HT1080 (cell line): ENCODE data around the gene CCNDBP1. TPM values are rescaled to one million over a fixed set of nuclear protein-coding genes. Genes with fewer than 3 reads are reported as not detected.
"Not testable (repeated sequence)": the region's sequence is repeated elsewhere in the genome, so short reads cannot be mapped to it uniquely, and the experiment has no call there.

ENCODE experiments used
- DNase-seq: peaks from one replicate; pipeline ENCODE4 v3.0.0-alpha.2; 2015; ENCODE audit warnings: low read depth
- total RNA-seq: library from RNA; depleted of rRNA; stranded (reverse); fragments of >200 nt; shearing (Covaris generic); gene quantifications from 2 replicates; pipeline ENCODE4 v1.2.3, GENCODE V29; 2014

The CCNDBP1 gene
- total RNA-seq, 1 experiment from 2014 or later: 41.6 TPM

- no peak for DNase-seq
Measured at GRCh38 chr15:43214592-43215295, 29.5 kb downstream of the CCNDBP1 start.

- DNase-seq: peak; percentile 72
Measured at GRCh38 chr15:43215961-43216360, 30.8 kb downstream of the CCNDBP1 start.

- no peak for DNase-seq
Measured at GRCh38 chr15:43218908-43219706, 33.9 kb downstream of the CCNDBP1 start.

GRCh38 chr15:43219929-43220928 is 35.0 kb downstream of the CCNDBP1 start:
- no peak for DNase-seq

- DNase-seq: no peak
Measured at GRCh38 chr15:43220991-43221403, 35.8 kb downstream of the CCNDBP1 start, which contains the start of gene EPB42. TSS of gene EPB42 (minus strand) at chr15:43221018. CDS start at chr15:43220825, 193 bp downstream.

GRCh38 chr15:43221422-43221821 is 36.2 kb downstream of the CCNDBP1 start:
- DNase-seq: no peak

GRCh38 chr15:43225201-43225949 is 40.2 kb downstream of the CCNDBP1 start:
- peak; percentile 55 for DNase-seq

- DNase-seq: not testable (repeated sequence)
Measured at GRCh38 chr15:43225950-43226255, 40.7 kb downstream of the CCNDBP1 start.

DNA sequence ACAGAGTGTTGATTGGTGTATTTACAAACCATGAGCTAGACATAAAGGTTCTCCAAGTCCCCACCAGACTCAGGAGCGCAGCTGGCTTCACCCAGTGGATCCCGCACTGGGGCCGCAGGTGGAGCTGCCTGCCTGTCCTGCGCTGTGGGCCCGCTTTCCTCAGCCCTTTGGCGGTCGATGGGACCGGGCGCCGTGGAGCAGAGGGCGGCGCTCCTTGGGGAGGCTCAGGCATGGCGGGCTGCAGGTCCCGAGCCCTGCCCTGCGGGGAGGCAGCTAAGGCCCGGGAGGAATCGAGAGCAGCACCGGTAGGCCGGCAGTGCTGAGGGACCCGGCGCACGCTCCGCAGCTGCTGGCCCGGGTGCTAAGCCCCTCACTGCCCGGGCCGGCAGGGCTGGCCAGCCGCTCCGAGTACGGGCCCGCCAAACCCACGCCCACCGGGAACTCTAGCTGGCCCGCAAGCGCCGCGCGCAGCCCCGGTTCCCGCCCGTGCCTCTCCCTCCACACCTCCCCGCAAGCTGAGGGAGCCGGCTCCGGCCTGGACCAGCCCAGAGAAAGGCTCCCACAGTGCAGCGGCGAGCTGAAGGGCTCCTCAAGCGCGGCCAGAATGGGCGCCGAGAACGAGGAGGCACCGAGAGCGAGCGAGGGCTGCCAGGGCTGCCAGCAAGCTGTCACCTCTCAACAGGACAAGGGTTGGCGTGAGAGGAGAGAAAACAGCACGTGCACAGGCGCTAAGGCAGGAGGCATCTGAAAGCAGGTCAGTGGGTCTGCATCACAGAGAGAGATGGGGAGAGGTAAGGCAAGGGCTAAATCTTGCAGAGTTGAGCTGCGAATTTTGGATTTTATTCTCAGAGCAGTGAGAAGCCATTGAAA is 41.5 kb downstream of the CCNDBP1 start:
- DNase-seq: no peak

DNA sequence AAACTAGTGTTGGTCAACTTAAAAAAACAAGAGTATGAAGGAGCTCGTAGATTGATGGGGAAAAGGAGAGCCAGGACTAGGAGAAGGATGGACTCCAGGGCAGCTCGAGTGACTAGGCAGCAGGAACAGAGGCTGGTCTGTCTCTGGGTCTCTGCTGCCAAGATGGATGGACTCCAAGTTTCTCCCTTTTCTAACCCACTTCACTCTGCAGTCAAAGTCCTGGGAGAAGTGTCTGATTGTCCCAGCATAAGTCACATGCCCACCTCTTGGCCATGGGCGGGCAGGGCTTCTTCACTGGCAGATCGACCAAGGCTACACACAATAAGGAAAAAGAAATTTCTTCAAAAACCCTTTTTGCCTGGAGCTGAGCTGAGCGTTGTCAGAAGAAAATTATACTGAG is 44.8 kb downstream of the CCNDBP1 start:
- DNase-seq: no peak

DNA sequence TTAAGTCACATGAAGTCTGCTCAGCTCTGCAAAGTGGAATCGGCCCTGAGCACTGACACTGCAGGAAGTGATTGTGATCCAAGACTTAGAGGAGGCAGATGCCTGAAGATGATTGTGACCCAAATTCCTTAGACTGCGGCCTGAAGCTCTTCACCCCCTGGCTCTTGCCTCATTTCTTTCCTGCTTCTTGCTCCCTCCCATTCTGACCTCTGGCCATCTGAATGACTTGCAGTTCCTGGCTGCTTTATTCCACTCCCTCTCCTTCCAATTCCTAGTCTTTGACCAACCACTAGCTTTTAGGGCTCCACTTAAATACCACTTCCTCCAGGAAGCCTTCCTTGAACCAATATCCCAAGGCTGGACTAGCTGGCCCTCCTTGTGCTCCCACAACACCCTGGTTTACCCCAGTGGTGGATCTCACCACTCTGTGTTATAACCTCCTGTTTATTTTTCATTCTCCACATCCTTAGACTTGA is 45.5 kb downstream of the CCNDBP1 start:
- DNase-seq: no peak

- DNase-seq: no peak
Measured at GRCh38 chr15:43232289-43232874, 47.2 kb downstream of the CCNDBP1 start.

DNA sequence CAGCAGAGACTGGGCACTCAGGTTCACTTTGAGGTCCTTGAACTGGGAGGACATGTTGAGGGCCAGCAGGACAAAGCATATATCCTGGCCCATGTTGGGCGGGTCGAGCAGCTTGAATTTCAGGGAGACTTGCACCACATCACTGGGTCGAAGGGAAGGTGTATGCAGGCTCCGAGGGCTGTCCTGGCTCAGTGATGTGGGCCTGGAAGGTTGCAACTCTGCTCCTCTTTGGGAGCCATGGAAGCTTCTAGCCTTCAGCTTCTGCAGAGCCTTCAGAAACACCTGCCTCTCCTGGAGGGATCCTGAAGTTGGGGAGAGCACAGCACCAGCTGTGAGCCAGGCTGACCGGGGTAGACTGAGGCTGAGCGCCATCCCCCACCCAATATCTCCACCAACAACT is 50.3 kb downstream of the CCNDBP1 start:
- no peak for DNase-seq

GRCh38 chr15:43237842-43238470 is 52.8 kb downstream of the CCNDBP1 start:
- no peak for DNase-seq

DNA sequence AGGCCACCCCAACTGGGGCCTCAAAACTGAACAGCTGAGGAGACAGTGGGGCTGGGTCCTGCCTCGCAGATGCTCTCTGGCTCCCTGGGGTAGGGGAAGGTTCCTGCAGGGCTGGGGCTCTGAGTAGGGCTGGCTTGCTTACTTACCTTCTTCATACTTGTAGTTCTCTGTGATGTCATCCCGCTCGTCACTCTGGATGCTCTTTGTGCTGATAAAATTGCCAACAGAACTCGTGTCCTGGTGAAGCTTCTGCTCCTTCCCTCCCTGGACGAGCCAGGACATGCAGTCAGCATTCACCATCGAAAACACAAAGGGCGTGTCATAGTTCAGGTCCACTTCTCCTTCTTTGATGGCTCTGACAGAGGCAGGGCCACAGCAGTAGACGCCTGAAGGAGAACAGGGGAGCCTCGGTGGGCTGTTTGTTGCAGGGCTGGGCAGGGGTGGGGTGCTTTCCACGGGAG is 53.5 kb downstream of the CCNDBP1 start:
- no peak for DNase-seq

DNA sequence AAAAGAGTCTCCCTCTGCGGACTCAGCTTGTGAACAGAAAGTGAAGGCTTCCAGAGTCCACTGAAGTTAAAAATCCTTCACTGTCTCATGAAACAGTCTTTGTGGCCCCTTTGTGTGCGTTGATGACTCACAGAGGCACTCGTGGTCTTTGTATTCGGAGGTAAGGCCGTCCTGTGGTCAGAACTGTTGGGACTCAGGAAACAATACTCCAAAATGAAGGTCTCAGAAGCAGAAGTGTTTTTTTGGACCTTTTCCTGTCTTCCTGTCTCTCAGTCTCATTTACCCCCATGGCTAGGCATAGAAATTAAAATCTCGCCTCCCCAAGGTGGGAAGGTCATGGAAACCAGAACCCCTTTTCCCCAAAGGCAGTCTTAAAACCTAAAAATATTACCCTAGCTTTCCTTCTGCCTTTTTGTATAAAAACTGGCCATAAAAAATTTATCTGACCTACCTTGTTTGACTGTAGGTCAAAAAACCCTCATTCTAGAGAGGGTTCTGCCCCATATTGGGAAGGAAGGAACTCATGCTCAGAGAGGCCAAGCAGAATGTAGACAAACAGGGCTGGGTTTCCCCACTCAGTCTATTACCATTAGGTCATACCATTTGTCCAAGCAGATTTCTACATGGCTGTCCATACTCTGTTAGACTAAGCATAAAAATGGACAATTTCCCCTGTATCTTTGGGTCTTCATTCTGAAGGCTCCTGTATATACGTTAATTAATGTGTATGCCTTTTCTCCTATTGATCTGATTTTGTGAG is 54.7 kb downstream of the CCNDBP1 start:
- DNase-seq: peak; percentile 86

GRCh38 chr15:43241100-43241499 is 55.9 kb downstream of the CCNDBP1 start:
- DNase-seq: no peak

GRCh38 chr15:43242616-43243015 is 57.4 kb downstream of the CCNDBP1 start:
- DNase-seq: no peak
